PC-3 (cell line): Measurements from ENCODE around the gene BCL2L15.

Experiments used
- CTCF ChIP-seq: fragments of 300-600 bp; sonication (generic); conservative IDR thresholded peaks from 2 replicates; pipeline ENCODE4 v1.5.1; 2017; ENCODE audit warnings: antibody characterized with exemption, low read depth, mild to moderate bottlenecking, low read length
- EZH2 ChIP-seq: fragments of 300-600 bp; sonication (generic); IDR thresholded peaks from one replicate; pipeline ENCODE4 v1.6.1; 2017; ENCODE audit warnings: antibody characterized with exemption, mild to moderate bottlenecking, low read length; ENCODE audit not compliant: unreplicated experiment
- EZH2phosphoT487 ChIP-seq: fragments of 300-600 bp; sonication (generic); IDR thresholded peaks from 2 replicates; pipeline ENCODE4 v1.6.1; 2018; ENCODE audit warnings: mild to moderate bottlenecking, antibody characterized with exemption, low read length, borderline replicate concordance

DNA sequence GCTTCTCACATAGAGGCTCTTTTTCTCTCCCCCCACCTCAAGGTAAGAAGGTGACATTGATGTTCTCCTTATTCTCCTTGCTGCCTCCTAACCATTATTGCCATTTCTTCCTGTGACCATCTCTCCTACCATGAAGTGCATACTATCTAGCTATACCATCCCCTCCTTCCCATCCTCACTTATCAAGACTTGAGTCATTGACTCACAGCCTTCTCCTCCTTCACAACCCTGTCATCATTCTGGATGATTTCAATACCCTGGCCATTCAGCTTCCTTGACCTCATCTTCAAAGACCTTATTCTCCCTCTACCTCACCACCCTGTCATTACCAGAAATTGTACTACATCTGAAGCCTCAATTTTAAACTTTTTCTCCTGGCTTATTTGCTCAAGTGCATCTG is 30.9 kb upstream of the BCL2L15 start:
- no peak for TF ChIP-seq EZH2
- no peak for TF ChIP-seq CTCF
- TF ChIP-seq EZH2phosphoT487: no peak
